IgD-negative memory B cell (primary cell): ENCODE measurements around the gene RANBP10. TPM values are rescaled to one million over a fixed set of nuclear protein-coding genes. Genes with fewer than 3 reads are reported as not detected.
"Not testable (repeated sequence)": the region's sequence is repeated elsewhere in the genome, so short reads cannot be mapped to it uniquely, and the experiment has no call there.

Experiments used
- H3K27ac Mint-ChIP-seq, 3 donors: one replicate each; pipeline ENCODE4 v1.8.0; 2020 to 2022; ENCODE audit warnings: mild to moderate bottlenecking in 3 of 3, mixed read lengths in 3 of 3, moderate library complexity in 1 of 3
- H3K27me3 Mint-ChIP-seq: one replicate; pipeline ENCODE4 v1.8.0; 2021; ENCODE audit warnings: mixed read lengths
- H3K36me3 Mint-ChIP-seq: one replicate; pipeline ENCODE4 v1.8.0; 2020; ENCODE audit warnings: mild to moderate bottlenecking, mixed read lengths
- H3K4me1 Mint-ChIP-seq, 3 donors: one replicate each; pipeline ENCODE4 v1.8.0; 2020 to 2022; ENCODE audit warnings: mixed read lengths in 3 of 3, mild to moderate bottlenecking in 1 of 3
- H3K4me3 Mint-ChIP-seq, 4 donors: one replicate each; pipeline ENCODE4 v1.8.0; 2020 to 2022; ENCODE audit warnings: mild to moderate bottlenecking in 4 of 4, mixed read lengths in 4 of 4, moderate library complexity in 3 of 4
- H3K9me3 Mint-ChIP-seq, 3 donors: one replicate each; pipeline ENCODE4 v1.8.0; 2020 to 2021; ENCODE audit warnings: mixed read lengths in 3 of 3, mild to moderate bottlenecking in 1 of 3
- polyA plus RNA-seq: library from polyadenylated mRNA; unstranded; fragments of 300-500 nt; fragmentation: Illumina TruSeq; gene quantifications from one replicate; pipeline ENCODE4 v1.2.3, GENCODE V29; 2021

The RANBP10 gene
- polyA plus RNA-seq, 1 donor from 2014 or later: 10.9 TPM

- Mint-ChIP-seq H3K4me1 (peaks cover 8 to 23% (median 15%) of the 10 kb centered on the region in 3 donors), H3K4me3 (no peak overlapping the region), H3K9me3 (no peaks in the 10 kb centered on the region), H3K27ac (no peak overlapping the region), H3K36me3 (peaks cover 3% of the 10 kb centered on the region), H3K27me3 (no peaks in the 10 kb centered on the region)
Observed at GRCh38 chr16:67710607-67711006, 95.8 kb downstream of the RANBP10 start.

- H3K36me3 Mint-ChIP-seq: peaks cover 3% of the 10 kb centered on the region
- H3K9me3 Mint-ChIP-seq: no peaks in the 10 kb centered on the region
- H3K4me3 Mint-ChIP-seq: no peak overlapping the region
- no peaks in the 10 kb centered on the region for H3K27me3 Mint-ChIP-seq
- no peak overlapping the region for H3K27ac Mint-ChIP-seq
- peaks cover 6 to 21% (median 15%) of the 10 kb centered on the region in 3 donors for H3K4me1 Mint-ChIP-seq
Observed at GRCh38 chr16:67709050-67709449, 97.3 kb downstream of the RANBP10 start.

DNA sequence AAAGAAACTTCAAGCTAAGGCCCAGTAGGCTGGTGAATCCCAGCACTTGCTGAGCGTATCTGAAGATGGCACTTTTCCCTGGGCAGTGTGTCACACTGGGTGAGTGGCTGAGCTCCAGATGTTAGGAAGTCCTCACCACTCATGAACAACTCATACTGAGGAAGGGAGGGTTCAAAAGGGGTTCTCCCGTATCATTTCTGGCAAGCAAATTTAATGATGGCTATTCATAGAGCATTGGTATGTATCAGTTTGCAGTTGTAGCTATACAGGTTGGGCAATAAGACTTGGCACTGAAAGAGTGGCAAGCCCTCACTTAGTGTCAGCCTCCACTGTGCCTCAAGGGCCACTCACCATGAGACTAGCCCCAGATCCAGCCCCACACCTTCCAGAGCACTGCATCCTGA is 98.0 kb downstream of the RANBP10 start:
- no peak overlapping the region for H3K27ac Mint-ChIP-seq
- H3K27me3 Mint-ChIP-seq: no peaks in the 10 kb centered on the region
- peaks cover 3% of the 10 kb centered on the region for H3K36me3 Mint-ChIP-seq
- H3K9me3 Mint-ChIP-seq: no peaks in the 10 kb centered on the region
- peaks cover 2 to 19% (median 13%) of the 10 kb centered on the region in 3 donors for H3K4me1 Mint-ChIP-seq
- H3K4me3 Mint-ChIP-seq: no peak overlapping the region

DNA sequence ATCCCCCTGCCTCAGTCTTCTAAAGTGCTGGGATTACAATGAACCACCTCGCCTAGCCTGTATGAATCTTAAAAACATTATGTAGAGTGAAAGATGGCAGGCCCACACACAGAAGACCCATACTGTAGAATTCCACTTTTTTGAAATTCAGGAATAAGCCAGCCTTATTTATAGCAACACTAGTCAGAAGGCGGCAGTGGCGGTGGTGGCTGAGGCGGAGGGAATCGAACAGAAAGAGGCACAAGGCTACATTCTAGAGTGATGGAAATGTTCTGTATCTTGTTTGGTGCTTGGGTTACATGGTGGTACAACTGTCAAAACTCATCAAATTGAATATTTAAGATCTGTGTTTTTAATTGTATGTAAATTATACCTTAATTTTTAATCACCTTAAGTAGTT is 98.6 kb downstream of the RANBP10 start:
- peaks cover 3% of the 10 kb centered on the region for H3K36me3 Mint-ChIP-seq
- no peaks in the 10 kb centered on the region for H3K27me3 Mint-ChIP-seq
- H3K27ac Mint-ChIP-seq: no peak overlapping the region
- peaks cover 2 to 19% (median 12%) of the 10 kb centered on the region in 3 donors for H3K4me1 Mint-ChIP-seq
- H3K4me3 Mint-ChIP-seq: no peak overlapping the region
- H3K9me3 Mint-ChIP-seq: no peaks in the 10 kb centered on the region

DNA sequence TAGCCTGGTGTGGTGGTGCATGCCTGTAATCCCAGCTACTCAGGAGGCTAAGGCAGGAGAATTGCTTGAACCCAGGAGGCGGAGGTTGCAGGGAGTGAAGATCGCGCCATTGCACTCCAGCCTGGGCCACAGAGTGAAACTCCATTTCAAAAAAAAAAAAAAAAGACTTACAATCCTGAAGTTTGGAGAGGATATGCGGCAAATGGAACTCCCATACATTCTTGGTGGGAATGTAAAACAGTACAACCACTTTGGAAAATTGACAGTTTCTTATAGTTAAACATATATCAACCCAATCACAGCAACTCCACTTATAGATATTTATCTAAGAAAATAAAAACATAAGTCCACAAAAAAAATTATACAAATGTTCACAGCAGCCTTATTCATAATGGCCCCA is 99.2 kb downstream of the RANBP10 start:
- Mint-ChIP-seq H3K9me3 (no peaks in the 10 kb centered on the region), H3K27ac (no peak overlapping the region), H3K36me3 (peaks cover 3% of the 10 kb centered on the region), H3K4me3 (no peak overlapping the region), H3K27me3 (no peaks in the 10 kb centered on the region), H3K4me1 (peaks cover 2 to 19% (median 12%) of the 10 kb centered on the region in 3 donors)

DNA sequence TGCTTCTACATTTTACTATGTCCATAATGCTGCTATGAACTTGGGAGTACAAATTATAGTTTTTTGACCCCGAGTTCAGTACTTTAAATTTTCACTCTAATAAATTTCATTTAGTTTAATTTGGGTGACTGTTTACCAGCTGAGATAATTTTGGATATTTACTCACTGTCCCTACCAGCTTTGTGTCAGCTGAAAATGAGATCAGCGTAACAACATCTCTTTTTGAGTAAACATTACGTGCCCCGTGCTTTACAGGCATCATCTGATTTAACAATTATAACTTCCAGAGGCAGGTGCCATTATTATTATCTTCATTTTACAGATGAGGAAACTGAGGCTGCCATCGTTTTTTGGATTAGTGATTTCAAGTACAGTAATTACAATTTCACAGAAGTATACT is 102.2 kb downstream of the RANBP10 start:
- Mint-ChIP-seq H3K27me3 (no peaks in the 10 kb centered on the region), H3K36me3 (no peaks in the 10 kb centered on the region), H3K9me3 (no peaks in the 10 kb centered on the region), H3K4me3 (no peak overlapping the region), H3K4me1 (peaks cover 0 to 7% (median 4%) of the 10 kb centered on the region in 3 donors), H3K27ac (no peak overlapping the region)

- no peak overlapping the region for H3K4me3 Mint-ChIP-seq
- H3K36me3 Mint-ChIP-seq: no peaks in the 10 kb centered on the region
- no peaks in the 10 kb centered on the region for H3K27me3 Mint-ChIP-seq
- peaks cover 0 to 1% (median 0%) of the 10 kb centered on the region in 3 donors for H3K9me3 Mint-ChIP-seq
- peaks cover 0 to 7% (median 4%) of the 10 kb centered on the region in 3 donors for H3K4me1 Mint-ChIP-seq
- no peak overlapping the region for H3K27ac Mint-ChIP-seq
Observed at GRCh38 chr16:67703626-67704025, 102.7 kb downstream of the RANBP10 start.

DNA sequence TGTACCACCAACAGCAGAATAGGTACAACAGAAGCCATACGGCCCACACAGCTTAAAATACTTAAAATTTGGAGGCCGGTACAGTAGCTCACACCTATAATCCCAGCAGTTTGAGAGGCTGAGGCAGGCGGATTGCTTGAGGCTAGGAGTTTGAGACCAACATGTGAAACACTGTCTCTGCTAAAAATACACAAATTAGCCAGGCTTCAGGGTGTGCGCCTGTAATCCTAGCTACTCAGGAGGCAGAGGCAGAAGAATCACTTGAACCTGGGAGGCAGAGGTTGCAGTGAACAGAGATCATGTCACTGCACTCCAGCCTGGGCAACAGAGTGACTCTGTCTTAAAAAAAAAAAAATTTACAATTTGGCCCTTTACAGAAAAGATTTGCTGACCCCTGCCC is 104.2 kb downstream of the RANBP10 start:
- Mint-ChIP-seq H3K4me1 (peaks cover 0 to 7% (median 4%) of the 10 kb centered on the region in 3 donors), H3K9me3 (peaks cover 0 to 2% (median 0%) of the 10 kb centered on the region in 3 donors), H3K36me3 (no peaks in the 10 kb centered on the region), H3K4me3 (no peak overlapping the region), H3K27ac (no peak overlapping the region), H3K27me3 (no peaks in the 10 kb centered on the region)

- Mint-ChIP-seq H3K9me3 (peaks cover 0 to 2% (median 0%) of the 10 kb centered on the region in 3 donors), H3K36me3 (no peaks in the 10 kb centered on the region), H3K27ac (no peak overlapping the region), H3K4me1 (peaks cover 0 to 8% (median 4%) of the 10 kb centered on the region in 3 donors), H3K27me3 (no peaks in the 10 kb centered on the region), H3K4me3 (no peak overlapping the region)
Observed at GRCh38 chr16:67701420-67701819, 104.9 kb downstream of the RANBP10 start.

DNA sequence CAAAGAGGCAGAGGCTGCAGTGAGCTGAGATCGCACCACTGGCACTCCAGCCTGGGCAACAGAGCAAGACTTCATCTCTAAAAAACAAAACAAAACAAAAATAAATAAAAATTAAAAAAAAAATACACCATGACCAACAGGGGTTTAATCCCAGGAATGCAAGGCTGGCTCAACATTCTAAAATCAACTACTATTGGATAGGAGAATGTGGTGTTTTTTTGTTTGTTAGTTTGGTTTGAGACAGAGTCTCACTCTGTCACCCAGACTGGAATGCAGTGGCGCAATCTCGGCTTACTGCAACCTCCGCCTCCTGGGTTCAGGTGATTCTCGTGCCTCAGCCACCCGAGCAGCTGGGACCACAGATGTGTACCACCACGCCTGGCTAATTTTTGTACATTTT is 107.1 kb downstream of the RANBP10 start:
- H3K27me3 Mint-ChIP-seq: no peaks in the 10 kb centered on the region
- no peak overlapping the region for H3K4me3 Mint-ChIP-seq
- H3K27ac Mint-ChIP-seq: no peak overlapping the region
- peaks cover 0 to 2% (median 0%) of the 10 kb centered on the region in 3 donors for H3K9me3 Mint-ChIP-seq
- H3K4me1 Mint-ChIP-seq: peaks cover 0 to 5% (median 2%) of the 10 kb centered on the region in 3 donors
- H3K36me3 Mint-ChIP-seq: no peaks in the 10 kb centered on the region

GRCh38 chr16:67697422-67698185 is 108.8 kb downstream of the RANBP10 start:
- Mint-ChIP-seq H3K4me3 (no peak overlapping the region), H3K9me3 (peaks cover 0 to 2% (median 0%) of the 10 kb centered on the region in 3 donors), H3K4me1 (peaks cover 0 to 6% (median 5%) of the 10 kb centered on the region in 3 donors), H3K36me3 (no peaks in the 10 kb centered on the region), H3K27ac (no peak overlapping the region), H3K27me3 (no peaks in the 10 kb centered on the region)

DNA sequence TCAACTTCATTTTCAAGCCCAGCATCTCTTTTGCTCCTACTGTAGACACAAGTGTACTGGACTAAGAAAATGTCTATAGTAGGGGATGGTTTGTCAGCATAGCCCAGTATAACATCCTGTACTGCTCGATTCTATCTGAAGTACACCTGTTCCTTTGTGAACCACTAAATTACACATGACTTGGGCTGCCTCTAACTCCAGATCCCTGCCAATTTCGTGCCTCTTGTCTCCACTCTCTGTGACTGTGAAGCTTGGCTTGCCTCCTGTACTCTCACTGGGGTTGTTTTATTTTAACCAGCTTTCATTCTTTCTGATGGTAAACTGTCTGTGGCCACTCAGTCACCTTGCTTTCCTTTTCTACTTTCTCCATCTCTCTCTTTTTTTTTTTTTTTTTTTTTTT is 111.7 kb downstream of the RANBP10 start:
- Mint-ChIP-seq H3K36me3 (no peaks in the 10 kb centered on the region), H3K27ac (peak overlapping the region in 1 of 3 donors; percentile 39), H3K9me3 (peaks cover 0 to 2% (median 0%) of the 10 kb centered on the region in 3 donors), H3K27me3 (no peaks in the 10 kb centered on the region), H3K4me1 (peaks cover 0 to 8% (median 8%) of the 10 kb centered on the region in 3 donors), H3K4me3 (no peak overlapping the region)

DNA sequence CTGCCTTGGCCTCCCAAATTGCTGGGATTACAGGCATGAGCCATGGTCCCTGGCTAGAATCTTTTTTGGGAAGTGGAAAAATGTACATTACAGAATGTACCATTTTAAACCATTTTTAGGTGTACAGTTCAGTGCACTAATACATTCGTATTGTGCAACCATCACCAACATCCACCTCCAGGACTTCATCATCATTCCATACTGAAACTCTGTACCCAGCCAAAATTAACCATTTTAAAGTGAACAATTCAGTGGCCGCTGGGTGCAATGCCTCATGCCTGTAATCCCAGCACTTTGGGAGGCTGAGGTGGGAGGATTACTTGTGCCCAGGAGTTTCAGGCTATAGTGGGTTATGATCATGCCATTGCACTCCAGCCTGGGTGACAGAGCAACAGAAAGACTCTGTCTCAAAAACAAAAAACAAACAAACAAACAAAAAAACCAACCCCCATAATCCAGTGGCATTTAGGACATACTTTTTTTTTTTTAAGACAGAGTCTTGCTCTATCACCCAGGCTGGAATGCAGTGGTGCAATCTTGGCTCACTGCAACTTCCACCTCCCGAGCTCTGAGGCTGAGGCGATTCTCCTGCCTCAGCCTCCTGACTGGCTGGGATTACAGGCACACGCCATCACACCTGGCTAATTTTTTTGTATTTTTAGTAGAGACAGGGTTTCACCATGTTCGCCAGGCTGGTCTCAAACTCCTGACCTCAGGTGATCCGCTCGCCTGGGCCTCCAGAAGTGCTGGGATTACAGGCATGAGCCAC is 112.7 kb downstream of the RANBP10 start:
- H3K4me1 Mint-ChIP-seq, H3K27me3 Mint-ChIP-seq, H3K27ac Mint-ChIP-seq, H3K36me3 Mint-ChIP-seq, H3K9me3 Mint-ChIP-seq, H3K4me3 Mint-ChIP-seq: not testable (repeated sequence)

GRCh38 chr16:67685388-67686112 is 120.8 kb downstream of the RANBP10 start:
- Mint-ChIP-seq H3K27ac (peak overlapping the region; percentile 15 to 55 (median 48)), H3K36me3 (peaks cover 3% of the 10 kb centered on the region), H3K4me3 (peak overlapping the region in 3 of 4 donors; percentile 47 to 91 (median 81))

DNA sequence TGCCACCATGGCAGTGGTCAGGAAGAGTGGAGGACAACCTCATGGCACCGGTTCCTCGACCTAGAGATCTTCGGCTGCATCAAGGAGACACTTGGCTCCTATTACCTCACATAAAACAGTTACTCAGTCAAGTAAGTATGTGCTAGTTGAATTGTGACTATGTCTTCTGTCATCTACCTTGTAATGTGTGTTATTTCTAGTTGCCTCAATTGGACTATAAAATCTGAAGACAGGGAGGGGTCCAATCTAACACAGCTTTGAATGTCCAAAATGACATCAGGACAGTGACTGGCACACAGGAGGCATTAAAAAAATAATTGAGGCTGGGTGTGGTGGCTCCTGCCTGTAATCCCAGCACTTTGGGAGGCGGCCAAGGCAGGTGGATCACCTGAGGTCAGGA is 122.6 kb downstream of the RANBP10 start:
- H3K36me3 Mint-ChIP-seq: peaks cover 3% of the 10 kb centered on the region
- peaks cover 21 to 25% (median 22%) of the 10 kb centered on the region in 3 donors for H3K4me1 Mint-ChIP-seq
- H3K9me3 Mint-ChIP-seq: no peaks in the 10 kb centered on the region
- no peak overlapping the region for H3K27ac Mint-ChIP-seq
- H3K4me3 Mint-ChIP-seq: no peak overlapping the region
- H3K27me3 Mint-ChIP-seq: no peaks in the 10 kb centered on the region

More at GRCh38 chr16:67685388-67686112, 120.8 kb downstream of the RANBP10 start:
- H3K9me3 Mint-ChIP-seq: no peaks in the 10 kb centered on the region
- no peaks in the 10 kb centered on the region for H3K27me3 Mint-ChIP-seq
- H3K4me1 Mint-ChIP-seq: peaks cover 21 to 25% (median 22%) of the 10 kb centered on the region in 3 donors
